Bone marrow (tissue), 2 donors: ENCODE data around the gene HSD11B2.
"Not testable (repeated sequence)": the region's sequence is repeated elsewhere in the genome, so short reads cannot be mapped to it uniquely, and the experiment has no call there.

Source experiments
- DNase-seq, 2 donors: peaks; one replicate each; lab custom pipeline; 2025; lab: John Stamatoyannopoulos, UW

HSD11B2 gene

GRCh38 chr16:67415421-67415820 lies 15.5 kb upstream of the HSD11B2 start:
- not testable (repeated sequence) for DNase-seq

- DNase-seq: peak in 1 of 2 donors; percentile 39
Measured at GRCh38 chr16:67415872-67416793, 14.8 kb upstream of the HSD11B2 start, which contains the start of gene ZDHHC1. Gene ZDHHC1, minus strand, starts transcription at chr16:67416477. Its CDS starts 8,702 bp downstream, at chr16:67407775.

GRCh38 chr16:67417333-67418061 lies 13.4 kb upstream of the HSD11B2 start:
- DNase-seq: no peak

GRCh38 chr16:67419502-67419901 lies 11.4 kb upstream of the HSD11B2 start:
- no peak for DNase-seq

- no peak for DNase-seq
Measured at GRCh38 chr16:67419931-67420330, 11.0 kb upstream of the HSD11B2 start.

GRCh38 chr16:67421030-67421429 lies 9.9 kb upstream of the HSD11B2 start:
- no peak for DNase-seq

- DNase-seq: no peak
Measured at GRCh38 chr16:67423015-67423414, 7.9 kb upstream of the HSD11B2 start.

- no peak for DNase-seq
Measured at GRCh38 chr16:67423611-67424260, 7.2 kb upstream of the HSD11B2 start.

GRCh38 chr16:67424261-67424615 lies 6.7 kb upstream of the HSD11B2 start:
- no peak for DNase-seq

- no peak for DNase-seq
Measured at GRCh38 chr16:67425061-67425460, 5.9 kb upstream of the HSD11B2 start.

- DNase-seq: no peak
Measured at GRCh38 chr16:67425580-67425979, 5.3 kb upstream of the HSD11B2 start.

- no peak for DNase-seq
Measured at GRCh38 chr16:67426022-67426421, 4.9 kb upstream of the HSD11B2 start.

- DNase-seq: no peak
Measured at GRCh38 chr16:67426950-67427349, 4.0 kb upstream of the HSD11B2 start.

GRCh38 chr16:67428146-67428731 lies 2.7 kb upstream of the HSD11B2 start:
- DNase-seq: peak; percentile 19 to 26

- DNase-seq: no peak
Measured at GRCh38 chr16:67429053-67429798, 1.7 kb upstream of the HSD11B2 start.

- no peak for DNase-seq
Measured at GRCh38 chr16:67429799-67430503, 970 bp upstream of the HSD11B2 start.

- DNase-seq: peak in 1 of 2 donors; percentile 30
Measured at GRCh38 chr16:67430504-67430976, 381 bp upstream of the HSD11B2 start.

GRCh38 chr16:67431775-67432505 lies 1.0 kb downstream of the HSD11B2 start:
- no peak for DNase-seq

GRCh38 chr16:67432506-67432890 lies 1.6 kb downstream of the HSD11B2 start:
- no peak for DNase-seq

- DNase-seq: no peak
Measured at GRCh38 chr16:67433131-67433719, 2.3 kb downstream of the HSD11B2 start.
